Measurements from ENCODE around the gene RCAN2.

RCAN2 gene

GRCh38 chr6:46491201-46491627, at the start of gene RCAN2:
TSS of gene RCAN2 (minus strand) at chr6:46491449.
- peak; percentile 64 for DNase-seq (ENCODE audit: low spot score)

GRCh38 chr6:46539866-46540265, 48.6 kb upstream of the RCAN2 start:
- DNase-seq (ENCODE audit: low spot score), result no peak

- no peak for DNase-seq (ENCODE audit: low spot score)
Observed at GRCh38 chr6:46538800-46539480, 47.7 kb upstream of the RCAN2 start.

GRCh38 chr6:46530896-46531295, 39.6 kb upstream of the RCAN2 start:
- DNase-seq (ENCODE audit: low spot score), result no peak

GRCh38 chr6:46528961-46529750, 37.9 kb upstream of the RCAN2 start:
- DNase-seq (ENCODE audit: low spot score), result no peak

- no peak for DNase-seq (ENCODE audit: low spot score)
Observed at GRCh38 chr6:46526607-46527006, 35.4 kb upstream of the RCAN2 start.

- no peak for DNase-seq (ENCODE audit: low spot score)
Observed at GRCh38 chr6:46525583-46525982, 34.3 kb upstream of the RCAN2 start.

- no peak for DNase-seq (ENCODE audit: low spot score)
Observed at GRCh38 chr6:46521464-46521971, 30.3 kb upstream of the RCAN2 start.

- no peak for DNase-seq (ENCODE audit: low spot score)
Observed at GRCh38 chr6:46517202-46517601, 26.0 kb upstream of the RCAN2 start.

- DNase-seq (ENCODE audit: low spot score), result no peak
Observed at GRCh38 chr6:46513533-46513932, 22.3 kb upstream of the RCAN2 start.

GRCh38 chr6:46511320-46511719, 20.1 kb upstream of the RCAN2 start:
- DNase-seq (ENCODE audit: low spot score), result no peak

GRCh38 chr6:46510651-46511050, 19.4 kb upstream of the RCAN2 start:
- peak; percentile 81 for DNase-seq (ENCODE audit: low spot score)

- DNase-seq (ENCODE audit: low spot score), result no peak
Observed at GRCh38 chr6:46509981-46510510, 18.8 kb upstream of the RCAN2 start.

- no peak for DNase-seq (ENCODE audit: low spot score)
Observed at GRCh38 chr6:46509063-46509462, 17.8 kb upstream of the RCAN2 start.

- no peak for DNase-seq (ENCODE audit: low spot score)
Observed at GRCh38 chr6:46507426-46507825, 16.2 kb upstream of the RCAN2 start.

- no peak for DNase-seq (ENCODE audit: low spot score)
Observed at GRCh38 chr6:46505693-46506512, 14.7 kb upstream of the RCAN2 start.

- DNase-seq (ENCODE audit: low spot score), result no peak
Observed at GRCh38 chr6:46504242-46504641, 13.0 kb upstream of the RCAN2 start.

- DNase-seq (ENCODE audit: low spot score), result no peak
Observed at GRCh38 chr6:46502486-46503119, 11.4 kb upstream of the RCAN2 start.

GRCh38 chr6:46501136-46502089, 10.2 kb upstream of the RCAN2 start:
- DNase-seq (ENCODE audit: low spot score), result no peak

- DNase-seq (ENCODE audit: low spot score), result no peak
Observed at GRCh38 chr6:46500382-46500781, 9.1 kb upstream of the RCAN2 start.
